HL-60 (cell line): ENCODE results near the gene LPAR2.

Source experiments
- CTCF ChIP-seq: IDR thresholded peaks from one replicate; pipeline ENCODE4 v1.5.1; 2011; ENCODE audit warnings: low read length, control low read depth, inconsistent platforms; ENCODE audit not compliant: insufficient read depth
- GABPA ChIP-seq: IDR thresholded peaks from 2 replicates; pipeline ENCODE4 v1.6.1; 2012; ENCODE audit warnings: low read depth
- POLR2AphosphoS5 ChIP-seq: IDR thresholded peaks from 2 replicates; pipeline ENCODE4 v1.6.1; 2012; ENCODE audit warnings: low read depth
- SPI1 ChIP-seq: IDR thresholded peaks from 2 replicates; pipeline ENCODE4 v1.6.1; 2012; ENCODE audit warnings: low read depth, mild to moderate bottlenecking, borderline replicate concordance
- TF ChIP-seq, protein P1 (sequence below): IDR thresholded peaks from 2 replicates; pipeline ENCODE4 v1.6.1; 2012; ENCODE audit warnings: low read depth; ENCODE audit not compliant: insufficient replicate concordance

- TF ChIP-seq CTCF (no peak), POLR2AphosphoS5 (no peak), GABPA (no peak), SPI1 (no peak)
- TF ChIP-seq, protein P1, sequence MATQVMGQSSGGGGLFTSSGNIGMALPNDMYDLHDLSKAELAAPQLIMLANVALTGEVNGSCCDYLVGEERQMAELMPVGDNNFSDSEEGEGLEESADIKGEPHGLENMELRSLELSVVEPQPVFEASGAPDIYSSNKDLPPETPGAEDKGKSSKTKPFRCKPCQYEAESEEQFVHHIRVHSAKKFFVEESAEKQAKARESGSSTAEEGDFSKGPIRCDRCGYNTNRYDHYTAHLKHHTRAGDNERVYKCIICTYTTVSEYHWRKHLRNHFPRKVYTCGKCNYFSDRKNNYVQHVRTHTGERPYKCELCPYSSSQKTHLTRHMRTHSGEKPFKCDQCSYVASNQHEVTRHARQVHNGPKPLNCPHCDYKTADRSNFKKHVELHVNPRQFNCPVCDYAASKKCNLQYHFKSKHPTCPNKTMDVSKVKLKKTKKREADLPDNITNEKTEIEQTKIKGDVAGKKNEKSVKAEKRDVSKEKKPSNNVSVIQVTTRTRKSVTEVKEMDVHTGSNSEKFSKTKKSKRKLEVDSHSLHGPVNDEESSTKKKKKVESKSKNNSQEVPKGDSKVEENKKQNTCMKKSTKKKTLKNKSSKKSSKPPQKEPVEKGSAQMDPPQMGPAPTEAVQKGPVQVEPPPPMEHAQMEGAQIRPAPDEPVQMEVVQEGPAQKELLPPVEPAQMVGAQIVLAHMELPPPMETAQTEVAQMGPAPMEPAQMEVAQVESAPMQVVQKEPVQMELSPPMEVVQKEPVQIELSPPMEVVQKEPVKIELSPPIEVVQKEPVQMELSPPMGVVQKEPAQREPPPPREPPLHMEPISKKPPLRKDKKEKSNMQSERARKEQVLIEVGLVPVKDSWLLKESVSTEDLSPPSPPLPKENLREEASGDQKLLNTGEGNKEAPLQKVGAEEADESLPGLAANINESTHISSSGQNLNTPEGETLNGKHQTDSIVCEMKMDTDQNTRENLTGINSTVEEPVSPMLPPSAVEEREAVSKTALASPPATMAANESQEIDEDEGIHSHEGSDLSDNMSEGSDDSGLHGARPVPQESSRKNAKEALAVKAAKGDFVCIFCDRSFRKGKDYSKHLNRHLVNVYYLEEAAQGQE = no peak
These were observed 47.6 kb downstream of the LPAR2 start for GRCh38 chr19:19580418-19580817.
